ENCODE data around the gene C3. TPM values are rescaled to one million over a fixed set of nuclear protein-coding genes. Genes with fewer than 3 reads are reported as not detected.

The C3 gene
- total RNA-seq, 4 donors from 2014 or later = 262 to 1,114 (median 554) TPM

GRCh38 chr19:6737284-6737872 is 16.9 kb upstream of the C3 start, which contains the start of gene GPR108:
Gene GPR108 (minus strand): TSS chr19:6737580. CDS start chr19:6737576, 4 bp downstream.
- TF ChIP-seq CTCF (IDR thresholded peaks at IDR 0.05; ENCODE audit: low read depth) = no peak

GRCh38 chr19:6736917-6737283 is 16.4 kb upstream of the C3 start:
- no peak for TF ChIP-seq CTCF (IDR thresholded peaks at IDR 0.05; ENCODE audit: low read depth)

GRCh38 chr19:6736169-6736916 is 15.9 kb upstream of the C3 start:
- TF ChIP-seq CTCF (IDR thresholded peaks at IDR 0.05; ENCODE audit: low read depth) = no peak

GRCh38 chr19:6735181-6735911 is 14.9 kb upstream of the C3 start:
- TF ChIP-seq CTCF (IDR thresholded peaks at IDR 0.05; ENCODE audit: low read depth) = no peak

GRCh38 chr19:6734096-6734696 is 13.7 kb upstream of the C3 start:
- TF ChIP-seq CTCF (IDR thresholded peaks at IDR 0.05; ENCODE audit: low read depth) = no peak

GRCh38 chr19:6733338-6734095 is 13.1 kb upstream of the C3 start:
- no peak for TF ChIP-seq CTCF (IDR thresholded peaks at IDR 0.05; ENCODE audit: low read depth)

Measured in subcutaneous adipose tissue (tissue), 4 donors.